Uterus (tissue), 2 donors: ENCODE measurements around the gene SHISA5.
A peak's percentile ranks its signal among the peaks of the same experiment; 100 is the strongest.

ENCODE experiments used
- CTCF ChIP-seq, 4 experiments: fragments of 200-600 bp in 2 of 4; fragments of 450-650 bp in 2 of 4; sonication (generic) in 2 of 4; IDR thresholded peaks; one replicate each; pipeline ENCODE4 v1.5.1; 2016 to 2019; ENCODE audit warnings: antibody characterized with exemption in 4 of 4, mild to moderate bottlenecking in 2 of 4, moderate library complexity in 1 of 4
- POLR2A ChIP-seq, 2 donors: fragments of 450-650 bp; IDR thresholded peaks; one replicate each; pipeline ENCODE4 v1.6.1; 2016; ENCODE audit warnings: antibody characterized with exemption in 2 of 2, mild to moderate bottlenecking in 1 of 2, moderate library complexity in 1 of 2

DNA sequence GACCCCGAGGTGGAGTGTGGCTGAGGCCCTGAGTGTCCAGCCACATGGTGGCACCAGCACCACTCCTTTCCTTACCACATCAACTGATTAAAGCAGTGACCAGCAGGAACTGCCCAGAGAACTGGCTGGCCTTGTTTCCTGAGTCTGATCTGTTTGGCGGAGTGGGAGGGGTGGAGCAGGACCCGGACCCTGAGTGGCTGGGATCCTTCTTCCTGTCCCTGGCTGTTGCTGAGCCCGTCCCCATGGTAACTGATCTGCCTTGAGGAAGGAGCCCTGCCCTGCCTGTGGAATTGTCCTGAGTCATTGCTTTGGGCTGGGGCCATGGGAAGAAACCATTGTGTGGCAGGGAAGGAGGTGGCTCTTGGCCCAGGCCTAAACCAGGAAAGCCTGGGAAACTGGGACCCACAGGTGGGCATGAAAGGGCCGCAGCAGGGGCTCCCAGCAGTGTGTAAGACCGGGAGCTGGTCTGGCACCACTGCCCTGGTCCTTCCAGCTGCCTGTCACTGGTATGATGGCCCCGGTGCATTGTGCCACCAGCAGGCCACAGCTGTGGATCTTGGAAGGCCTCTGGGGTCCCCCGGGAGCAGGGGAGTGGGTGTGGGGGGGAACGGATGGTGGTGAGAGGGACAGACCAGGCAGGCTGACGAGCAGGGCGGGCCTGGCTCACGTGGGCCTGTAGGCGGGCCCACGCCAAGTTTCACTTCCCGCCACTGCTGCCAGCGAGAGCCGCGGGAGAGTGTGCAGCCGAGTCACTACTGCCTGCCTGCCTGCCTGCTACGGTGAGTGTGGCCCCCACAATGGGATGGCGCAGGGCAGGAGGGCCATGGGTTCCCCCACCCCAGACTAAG is 38.2 kb downstream of the SHISA5 start:
- TF ChIP-seq CTCF (IDR thresholded peaks at IDR 0.05) (peak; percentile 78 to 95 (median 82)), POLR2A (IDR thresholded peaks at IDR 0.05) (peak; percentile 84 to 85)
